ENCODE data around the gene DHRS13.
"Not testable (repeated sequence)": the region's sequence is repeated elsewhere in the genome, so short reads cannot be mapped to it uniquely, and the experiment has no call there.

Gene DHRS13

GRCh38 chr17:28935744-28936460 is 33.0 kb upstream of the DHRS13 start:
- no peak overlapping the region for H3K4me3 ChIP-seq (ENCODE audit: low read depth, low read length)
- TF ChIP-seq CTCF (IDR thresholded peaks at IDR 0.05; ENCODE audit: insufficient read depth, low read depth, low read length, missing control alignments) = no peak
- no peak for DNase-seq (ENCODE audit: low read depth)

- DNase-seq (ENCODE audit: low read depth); H3K4me3 ChIP-seq (ENCODE audit: low read depth, low read length): not testable (repeated sequence)
These were observed 31.6 kb upstream of the DHRS13 start for GRCh38 chr17:28934508-28934907.

- no peak for DNase-seq (ENCODE audit: low read depth)
- no peak for TF ChIP-seq CTCF (IDR thresholded peaks at IDR 0.05; ENCODE audit: insufficient read depth, low read depth, low read length, missing control alignments)
- no peak overlapping the region for H3K4me3 ChIP-seq (ENCODE audit: low read depth, low read length)
These were observed 26.9 kb upstream of the DHRS13 start for GRCh38 chr17:28929787-28930186.

GRCh38 chr17:28928061-28928460 is 25.2 kb upstream of the DHRS13 start:
- peak; percentile 83 for DNase-seq (ENCODE audit: low read depth)
- TF ChIP-seq CTCF (IDR thresholded peaks at IDR 0.05; ENCODE audit: insufficient read depth, low read depth, low read length, missing control alignments) = no peak
- no peak overlapping the region for H3K4me3 ChIP-seq (ENCODE audit: low read depth, low read length)

- H3K4me3 ChIP-seq (ENCODE audit: low read depth, low read length) = no peak overlapping the region
- no peak for TF ChIP-seq CTCF (IDR thresholded peaks at IDR 0.05; ENCODE audit: insufficient read depth, low read depth, low read length, missing control alignments)
- DNase-seq (ENCODE audit: low read depth) = no peak
These were observed 23.9 kb upstream of the DHRS13 start for GRCh38 chr17:28926786-28927185.

GRCh38 chr17:28926366-28926765 is 23.5 kb upstream of the DHRS13 start:
- no peak for DNase-seq (ENCODE audit: low read depth)
- no peak overlapping the region for H3K4me3 ChIP-seq (ENCODE audit: low read depth, low read length)
- TF ChIP-seq CTCF (IDR thresholded peaks at IDR 0.05; ENCODE audit: insufficient read depth, low read depth, low read length, missing control alignments) = no peak

GRCh38 chr17:28925912-28926365 is 23.1 kb upstream of the DHRS13 start:
- TF ChIP-seq CTCF (IDR thresholded peaks at IDR 0.05; ENCODE audit: insufficient read depth, low read depth, low read length, missing control alignments) = no peak
- no peak overlapping the region for H3K4me3 ChIP-seq (ENCODE audit: low read depth, low read length)
- peak; percentile 60 for DNase-seq (ENCODE audit: low read depth)
